ENCODE results near the gene ELF5.

Gene ELF5

GRCh38 chr11:34457607-34458006 lies 56.0 kb downstream of the ELF5 start:
- Mint-ChIP-seq H3K4me1 (no peaks in the 10 kb centered on the region), H3K27ac (no peak overlapping the region), H3K4me3 (no peak overlapping the region), H3K9me3 (no peaks in the 10 kb centered on the region), H3K27me3 (no peaks in the 10 kb centered on the region)
- ATAC-seq (no peak), DNase-seq (no peak)

- no peak for ATAC-seq
- H3K27me3 Mint-ChIP-seq: no peaks in the 10 kb centered on the region
- DNase-seq: no peak
- H3K9me3 Mint-ChIP-seq: no peaks in the 10 kb centered on the region
- peaks cover 7% of the 10 kb centered on the region for H3K4me1 Mint-ChIP-seq
- H3K4me3 Mint-ChIP-seq: no peak overlapping the region
- H3K27ac Mint-ChIP-seq: no peak overlapping the region
Measured at GRCh38 chr11:34454308-34455032, 59.1 kb downstream of the ELF5 start.

DNA sequence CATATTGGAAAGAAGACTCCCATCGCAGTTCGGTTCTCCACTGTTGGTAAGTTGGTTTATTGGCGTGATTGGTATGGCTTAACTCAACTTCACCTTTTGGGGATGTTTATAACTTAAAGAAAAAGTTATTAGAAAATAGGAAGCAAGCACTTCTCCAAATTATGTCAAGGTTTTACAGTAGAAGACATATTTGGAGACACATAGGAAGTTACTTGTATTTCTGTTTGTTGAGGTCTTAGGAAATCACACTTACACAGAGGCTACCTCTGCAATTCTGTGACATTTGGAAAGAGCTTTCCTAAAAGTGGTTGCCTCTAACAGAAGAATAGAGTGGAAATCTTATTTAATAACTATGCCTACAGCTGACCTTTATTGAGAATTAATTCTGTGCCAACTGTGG lies 62.5 kb downstream of the ELF5 start:
- peaks cover 30% of the 10 kb centered on the region for H3K4me1 Mint-ChIP-seq
- no peak for ATAC-seq
- no peaks in the 10 kb centered on the region for H3K9me3 Mint-ChIP-seq
- H3K4me3 Mint-ChIP-seq: no peak overlapping the region
- no peak for DNase-seq
- H3K27me3 Mint-ChIP-seq: no peaks in the 10 kb centered on the region
- H3K27ac Mint-ChIP-seq: no peak overlapping the region

DNA sequence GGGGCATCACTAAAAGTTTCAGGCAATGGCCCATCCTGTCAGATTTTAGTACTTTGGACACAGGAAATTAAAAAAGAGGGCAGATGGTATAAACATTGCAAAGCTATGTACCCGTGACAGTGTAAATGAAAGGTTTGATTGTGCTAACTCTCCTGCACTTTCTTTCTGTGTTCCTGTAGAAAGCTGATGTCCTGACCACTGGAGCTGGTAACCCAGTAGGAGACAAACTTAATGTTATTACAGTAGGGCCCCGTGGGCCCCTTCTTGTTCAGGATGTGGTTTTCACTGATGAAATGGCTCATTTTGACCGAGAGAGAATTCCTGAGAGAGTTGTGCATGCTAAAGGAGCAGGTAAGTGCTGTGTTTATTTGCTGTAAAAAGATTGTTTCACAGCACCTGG lies 64.6 kb downstream of the ELF5 start:
- DNase-seq (peak in 1 of 2 donors; percentile 29), ATAC-seq (peak; percentile 80)
- Mint-ChIP-seq H3K4me1 (peaks cover 46% of the 10 kb centered on the region), H3K9me3 (no peaks in the 10 kb centered on the region), H3K27me3 (no peaks in the 10 kb centered on the region), H3K27ac (peak overlapping the region in 1 of 2 donors; percentile 87), H3K4me3 (peak overlapping the region; percentile 41 to 46)

- no peaks in the 10 kb centered on the region for H3K27me3 Mint-ChIP-seq
- peak overlapping the region; percentile 41 to 46 for H3K4me3 Mint-ChIP-seq
- peaks cover 52% of the 10 kb centered on the region for H3K4me1 Mint-ChIP-seq
- ATAC-seq (no peak), DNase-seq (no peak)
- peak overlapping the region in 1 of 2 donors; percentile 87 for H3K27ac Mint-ChIP-seq
- H3K9me3 Mint-ChIP-seq: no peaks in the 10 kb centered on the region
Measured at GRCh38 chr11:34448223-34448994, 65.2 kb downstream of the ELF5 start.

DNA sequence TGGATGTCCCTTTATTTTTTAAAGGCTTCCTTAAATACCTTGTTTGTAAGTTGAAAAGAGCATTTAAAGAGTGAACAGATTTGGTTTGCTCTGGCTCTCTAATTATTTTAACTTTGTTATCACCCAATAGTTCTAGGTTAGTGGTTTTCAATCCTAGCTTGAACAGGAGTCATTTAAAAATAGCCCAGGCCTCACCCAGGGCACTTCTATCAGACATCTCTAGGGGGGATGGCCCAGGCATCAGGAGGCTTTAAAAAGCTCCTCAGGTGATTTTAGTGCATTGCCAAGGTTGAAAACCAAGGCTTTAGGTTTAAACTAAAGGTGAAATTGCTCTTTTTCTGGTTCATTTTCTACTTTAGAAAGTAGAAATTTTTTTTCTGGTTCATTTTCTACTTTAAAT lies 66.5 kb downstream of the ELF5 start:
- Mint-ChIP-seq H3K9me3 (no peaks in the 10 kb centered on the region), H3K4me3 (no peak overlapping the region), H3K27me3 (no peaks in the 10 kb centered on the region), H3K4me1 (peaks cover 65% of the 10 kb centered on the region), H3K27ac (no peak overlapping the region)
- DNase-seq (no peak), ATAC-seq (no peak)

- ATAC-seq (no peak), DNase-seq (no peak)
- no peaks in the 10 kb centered on the region for H3K9me3 Mint-ChIP-seq
- H3K4me3 Mint-ChIP-seq: no peak overlapping the region
- H3K27me3 Mint-ChIP-seq: no peaks in the 10 kb centered on the region
- H3K4me1 Mint-ChIP-seq: peaks cover 65% of the 10 kb centered on the region
- H3K27ac Mint-ChIP-seq: no peak overlapping the region
Measured at GRCh38 chr11:34446386-34446785, 67.2 kb downstream of the ELF5 start.

DNA sequence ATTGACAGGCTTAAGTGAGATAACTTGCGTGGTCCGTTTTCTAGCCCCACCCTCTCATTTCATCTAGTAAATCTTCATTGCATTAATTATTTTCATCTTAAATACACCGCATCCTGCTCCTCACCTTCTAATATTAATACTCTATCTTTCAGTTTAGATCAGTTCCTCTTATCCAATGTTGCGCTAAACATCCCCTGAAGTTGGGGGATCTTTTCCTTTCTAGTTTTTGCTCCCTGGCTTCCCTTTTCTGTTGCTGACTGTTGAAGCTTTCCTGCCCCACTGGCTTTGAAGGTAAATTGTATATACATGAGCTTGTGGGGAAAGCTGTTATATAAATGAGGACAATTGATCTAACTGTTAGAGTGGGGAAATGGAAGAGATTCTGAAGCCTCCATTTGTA lies 67.6 kb downstream of the ELF5 start:
- DNase-seq (no peak), ATAC-seq (no peak)
- Mint-ChIP-seq H3K4me3 (no peak overlapping the region), H3K4me1 (peaks cover 65% of the 10 kb centered on the region), H3K9me3 (no peaks in the 10 kb centered on the region), H3K27ac (peak overlapping the region in 1 of 2 donors; percentile 14), H3K27me3 (no peaks in the 10 kb centered on the region)

GRCh38 chr11:34444428-34444827 lies 69.2 kb downstream of the ELF5 start:
- no peak overlapping the region for H3K27ac Mint-ChIP-seq
- no peaks in the 10 kb centered on the region for H3K9me3 Mint-ChIP-seq
- peaks cover 67% of the 10 kb centered on the region for H3K4me1 Mint-ChIP-seq
- no peak overlapping the region for H3K4me3 Mint-ChIP-seq
- H3K27me3 Mint-ChIP-seq: no peaks in the 10 kb centered on the region
- DNase-seq: no peak
- ATAC-seq: no peak

DNA sequence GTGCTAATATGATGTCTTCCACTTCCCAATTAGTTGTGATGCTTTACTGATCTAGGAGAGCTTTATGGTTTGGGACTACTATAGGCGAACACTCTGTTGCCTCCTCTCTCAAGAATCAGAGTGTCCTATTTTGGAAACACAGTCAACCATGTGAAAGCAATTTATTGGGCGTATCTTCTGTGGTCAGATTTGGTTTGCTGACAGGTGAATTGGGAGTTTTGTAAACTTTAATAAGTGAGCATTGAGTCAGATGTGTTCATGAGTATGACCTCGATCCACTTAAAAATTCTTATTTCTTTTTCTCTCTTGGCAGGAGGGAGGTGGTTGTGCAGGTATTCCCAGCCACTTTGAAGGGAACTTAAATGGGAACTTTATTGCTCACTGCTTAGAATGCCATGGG lies 70.5 kb downstream of the ELF5 start:
- Mint-ChIP-seq H3K4me3 (no peak overlapping the region), H3K27me3 (no peaks in the 10 kb centered on the region), H3K4me1 (peaks cover 59% of the 10 kb centered on the region), H3K27ac (no peak overlapping the region), H3K9me3 (no peaks in the 10 kb centered on the region)
- ATAC-seq: no peak
- no peak for DNase-seq

DNA sequence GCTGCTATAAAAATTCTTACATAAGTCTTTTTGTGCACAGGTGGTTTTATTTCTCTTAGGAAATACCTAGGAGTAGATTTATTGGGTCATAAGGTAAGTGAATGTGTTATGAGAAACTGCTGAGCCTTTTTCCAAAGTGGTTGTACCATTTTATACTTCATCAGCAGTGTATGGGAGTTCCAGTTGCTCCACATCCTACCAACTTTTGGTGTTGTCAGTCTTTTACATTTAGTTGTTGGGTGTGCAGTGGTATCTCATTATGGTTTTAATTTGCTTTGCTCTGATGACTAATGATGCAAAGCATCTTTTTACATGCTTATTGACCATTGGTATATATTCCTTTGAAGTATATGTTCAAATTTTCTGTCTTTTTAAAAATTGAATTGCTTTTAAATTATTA lies 71.8 kb downstream of the ELF5 start:
- ATAC-seq (no peak), DNase-seq (no peak)
- Mint-ChIP-seq H3K27ac (no peak overlapping the region), H3K4me3 (no peak overlapping the region), H3K27me3 (no peaks in the 10 kb centered on the region), H3K9me3 (no peaks in the 10 kb centered on the region), H3K4me1 (peaks cover 48% of the 10 kb centered on the region)

DNA sequence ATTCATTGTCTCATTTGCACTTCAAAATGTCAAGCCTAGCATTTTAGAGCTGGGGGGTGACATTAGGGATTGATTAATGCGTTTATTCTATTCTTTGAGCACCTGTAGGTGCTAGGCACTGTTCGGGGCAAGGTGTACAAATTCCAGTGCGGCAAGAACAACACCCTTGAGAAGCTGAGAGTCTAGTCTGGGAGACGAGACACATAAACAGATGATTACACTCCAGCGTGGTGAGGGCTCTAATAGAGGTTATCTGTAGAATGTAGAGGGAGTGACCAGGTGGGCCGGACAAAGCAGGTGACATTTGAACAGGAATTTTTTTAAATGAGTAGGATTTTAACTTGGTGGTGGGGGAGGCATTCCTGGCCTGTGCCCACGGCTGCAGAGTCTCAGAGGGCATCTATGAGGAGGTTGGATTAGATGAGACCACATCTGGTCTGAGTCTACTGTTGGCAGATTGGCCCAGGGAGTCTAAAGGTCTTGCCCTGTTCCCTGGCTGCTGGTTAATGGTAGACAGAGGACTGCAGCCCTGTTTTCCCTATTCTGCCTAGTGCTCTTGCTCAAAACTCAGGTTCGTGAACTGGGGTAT lies 73.9 kb downstream of the ELF5 start:
- H3K4me3 Mint-ChIP-seq: peak overlapping the region; percentile 97 to 98
- H3K27ac Mint-ChIP-seq: peak overlapping the region; percentile 95 to 99
- no peaks in the 10 kb centered on the region for H3K27me3 Mint-ChIP-seq
- no peak for ATAC-seq
- peaks cover 44% of the 10 kb centered on the region for H3K4me1 Mint-ChIP-seq
- H3K9me3 Mint-ChIP-seq: no peaks in the 10 kb centered on the region
- no peak for DNase-seq

DNA sequence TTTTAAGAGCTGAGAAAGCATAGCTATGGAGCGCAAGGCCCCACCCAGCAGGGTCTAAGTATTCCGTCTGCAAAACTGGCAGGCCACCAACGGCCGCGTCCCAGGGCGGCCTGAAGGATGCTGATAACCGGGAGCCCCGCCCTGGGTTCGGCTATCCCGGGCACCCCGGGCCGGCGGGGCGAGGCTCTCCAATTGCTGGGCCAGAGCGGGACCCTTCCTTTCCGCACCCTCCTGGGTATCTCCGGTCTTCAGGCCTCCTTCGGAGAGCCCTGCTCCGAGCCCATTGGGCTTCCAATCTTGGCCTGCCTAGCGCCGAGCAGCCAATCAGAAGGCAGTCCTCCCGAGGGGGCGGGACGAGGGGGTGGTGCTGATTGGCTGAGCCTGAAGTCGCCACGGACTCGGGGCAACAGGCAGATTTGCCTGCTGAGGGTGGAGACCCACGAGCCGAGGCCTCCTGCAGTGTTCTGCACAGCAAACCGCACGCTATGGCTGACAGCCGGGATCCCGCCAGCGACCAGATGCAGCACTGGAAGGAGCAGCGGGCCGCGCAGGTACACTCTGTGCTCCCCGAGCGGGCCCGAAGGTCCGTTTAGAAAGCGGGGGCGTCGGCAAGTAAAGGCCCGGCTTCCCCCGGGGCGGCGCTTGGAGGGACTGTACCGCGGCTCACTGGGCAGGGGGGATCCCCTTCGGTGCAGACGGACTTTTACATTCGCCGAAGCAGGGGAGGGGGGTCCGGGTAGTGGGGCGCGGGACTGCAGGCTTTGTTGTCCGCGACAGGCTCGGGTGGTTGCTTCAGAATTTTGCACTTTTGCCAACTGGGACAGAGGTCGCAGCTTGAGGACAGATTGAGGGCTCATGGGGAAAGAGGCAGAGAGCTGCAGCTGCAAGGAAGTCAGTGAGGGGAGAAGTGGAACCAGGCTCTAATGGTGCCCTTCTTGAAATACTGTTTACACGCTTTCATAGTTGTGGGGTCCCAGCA lies 74.8 kb downstream of the ELF5 start, which contains the start of gene CAT:
Gene CAT (plus strand): TSS at position 406 of the 979 bp plus-strand sequence. CDS start 80 bp downstream, at position 486.
- ATAC-seq (peak; percentile 98), DNase-seq (peak; percentile 97 to 99)
- peaks cover 35% of the 10 kb centered on the region for H3K4me1 Mint-ChIP-seq
- no peaks in the 10 kb centered on the region for H3K9me3 Mint-ChIP-seq
- peak within 1 kb of the TSS; percentile 97 to 98 for H3K4me3 Mint-ChIP-seq
- H3K27ac Mint-ChIP-seq: peak within 1 kb of the TSS; percentile 95 to 99
- no peaks in the 10 kb centered on the region for H3K27me3 Mint-ChIP-seq

- DNase-seq (no peak), ATAC-seq (no peak)
- H3K27me3 Mint-ChIP-seq: no peaks in the 10 kb centered on the region
- H3K27ac Mint-ChIP-seq: no peak overlapping the region
- H3K4me1 Mint-ChIP-seq: peaks cover 22% of the 10 kb centered on the region
- H3K4me3 Mint-ChIP-seq: no peak overlapping the region
- H3K9me3 Mint-ChIP-seq: no peaks in the 10 kb centered on the region
Measured at GRCh38 chr11:34437224-34438125, 76.1 kb downstream of the ELF5 start.

Measured in stimulated activated naive CD8-positive, alpha-beta T cell treated with anti-CD3 and anti-CD28 coated beads, Interleukin-15, amount 100 ng/mL, for 72 hours (primary cell).